K562 (cell line): Measurements from ENCODE around the gene RIN3. TPM values are rescaled to one million over a fixed set of nuclear protein-coding genes. Genes with fewer than 3 reads are reported as not detected.
A peak's percentile ranks its signal among the peaks of the same experiment; 100 is the strongest.

Experiments
- BACH1 ChIP-seq: fragments of 200-800 bp; sonication (Bioruptor generic); IDR thresholded peaks from 2 replicates; pipeline ENCODE4 v1.6.1; 2016; ENCODE audit warnings: missing genetic modification characterization, missing compliant biosample characterization
- DMBX1 ChIP-seq: fragments of 250-450 bp; sonication (Bioruptor Pico); IDR thresholded peaks from 2 replicates; pipeline ENCODE4 v1.8.0; 2022; ENCODE audit warnings: inconsistent platforms, mild to moderate bottlenecking, moderate library complexity, borderline replicate concordance
- GABPA ChIP-seq: fragments of 200-800 bp; sonication (Bioruptor generic); conservative IDR thresholded peaks from 2 replicates; pipeline ENCODE4 v1.6.1; 2016; ENCODE audit warnings: low read depth, missing genetic modification characterization, missing compliant biosample characterization
- TAF7 ChIP-seq: fragments of 450-650 bp; IDR thresholded peaks from 2 replicates; pipeline ENCODE4 v1.6.1; 2016; ENCODE audit warnings: missing genetic modification characterization, missing compliant biosample characterization
- UBTF ChIP-seq, 2 experiments: IDR thresholded peaks; 2 replicates each; pipeline ENCODE4 v1.6.1; 2012; ENCODE audit warnings: improper control_type of control experiment in 2 of 2, low read depth in 2 of 2, low read length in 2 of 2, borderline replicate concordance in 1 of 2
- ZBTB26 ChIP-seq: fragments of 450-650 bp; formaldehyde crosslinking; IDR thresholded peaks from 2 replicates; pipeline ENCODE4 v1.4.0; 2022; ENCODE audit warnings: missing genetic modification characterization
- ZNF445 ChIP-seq: fragments of 250-450 bp; sonication (Bioruptor Pico); IDR thresholded peaks from 2 replicates; pipeline ENCODE4 v1.4.0; 2020; ENCODE audit warnings: low read depth, mild to moderate bottlenecking, moderate library complexity
- ZNF609 ChIP-seq: sonication (generic); formaldehyde crosslinking; IDR thresholded peaks from 2 replicates; pipeline ENCODE4 v1.8.1; 2023; ENCODE audit warnings: missing genetic modification reagents, mild to moderate bottlenecking, borderline replicate concordance
- ZNF644 ChIP-seq: fragments of 200-800 bp; sonication (Bioruptor generic); IDR thresholded peaks from 2 replicates; pipeline ENCODE4 v1.6.1; 2016; ENCODE audit warnings: low read depth, missing genetic modification characterization, missing compliant biosample characterization
- polyA plus RNA-seq, 8 experiments: library from polyadenylated mRNA; depleted of rRNA in 4 of 8; stranded (reverse) in 5 of 8; unstranded in 3 of 8; fragments of >200 nt; fragmentation: Nextera tagmentation in 2 of 8; fragmentation: Illumina TruSeq in 1 of 8; extraction: Ambion mirVana in 2 of 8; extraction: Trizol in 1 of 8; gene quantifications; 2 replicates each; pipeline versions ENCODE4 v1.2.1 to v1.2.3, GENCODE V29; 2011 to 2014; ENCODE audit warnings: inconsistent platforms in 1 of 8, missing spikeins in 1 of 8
- total RNA-seq, 7 experiments: library from RNA; depleted of rRNA in 6 of 7; stranded (reverse); fragments of >200 nt in 6 of 7; fragmentation: Illumina TruSeq in 2 of 7; extraction: Trizol in 2 of 7; gene quantifications; 2 replicates each; pipeline versions ENCODE4 v1.2.1 to v1.2.3, GENCODE V29; 2011 to 2021; ENCODE audit warnings: low replicate concordance in 1 of 7
- TF ChIP-seq, protein P1 (sequence below), 2 experiments: fragments of 200-800 bp in 1 of 2; sonication (Bioruptor generic) in 1 of 2; sonication (generic) in 1 of 2; formaldehyde crosslinking in 1 of 2; IDR thresholded peaks in 1 of 2; conservative IDR thresholded peaks in 1 of 2; 2 replicates each; pipeline versions ENCODE4 v1.5.0 to v1.6.1; 2016 to 2020; ENCODE audit warnings: missing compliant biosample characterization in 1 of 2, missing genetic modification characterization in 1 of 2, missing genetic modification reagents in 1 of 2
- TF ChIP-seq, protein P2 (sequence below), 2 experiments: fragments of 250-450 bp in 1 of 2; fragments of 450-650 bp in 1 of 2; sonication (Bioruptor Pico) in 1 of 2; IDR thresholded peaks; 2 replicates each; pipeline versions ENCODE4 v1.6.1 to v1.8.0; 2016 to 2021; ENCODE audit warnings: mild to moderate bottlenecking in 2 of 2, moderate library complexity in 2 of 2, missing compliant biosample characterization in 1 of 2, missing genetic modification characterization in 1 of 2

The RIN3 gene
- total and polyA plus RNA-seq, 9 of the 15 experiments (the other 6 are each of a cell fraction or from before 2014, with no cell fraction given), result 0.01 to 0.49 (median 0.08) TPM; not detected in 5

DNA sequence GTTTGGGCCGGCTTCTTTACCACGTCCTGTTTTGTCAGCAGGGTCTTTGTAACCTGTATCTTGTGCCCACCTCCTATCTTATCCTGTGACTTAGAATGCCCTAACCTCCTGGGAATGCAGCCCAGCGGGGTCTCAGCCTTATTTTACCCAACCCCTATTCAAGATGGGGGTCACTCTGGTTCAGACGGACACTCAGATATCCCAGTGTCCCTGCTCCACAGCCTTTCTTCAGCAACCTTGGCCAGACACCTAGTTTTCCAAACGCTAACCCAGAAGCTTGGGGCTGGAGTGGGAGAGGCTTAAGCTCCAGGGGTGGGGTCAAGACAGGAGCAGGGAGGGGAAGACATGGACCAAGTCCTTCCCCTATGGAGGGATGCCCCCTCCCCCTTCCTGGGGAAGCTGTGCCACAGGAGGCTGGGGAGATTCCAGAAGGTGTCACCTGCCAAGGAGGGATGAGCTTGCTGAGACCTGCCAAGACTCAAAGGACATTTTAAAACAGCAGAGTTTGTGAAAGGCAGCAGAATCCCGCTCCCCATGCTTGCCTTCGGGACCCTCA, 62.2 kb downstream of the RIN3 start (continued):
- TF ChIP-seq UBTF (IDR thresholded peaks at IDR 0.05; ENCODE audit: borderline replicate concordance in 1 of 2, low read depth in 2 of 2, low read length in 2 of 2) (no peak), ZNF445 (CRISPR knock-in tag) (0 out of 2 replicates have a peak, but pooled peaks have one; percentile 28), GABPA (no peak; the same call in 1 of the 2 replicates), ZNF609 (CRISPR knock-in tag) (no peak), ZNF644 (tag) (peak; percentile 87; the same call in 1 of the 2 replicates), DMBX1 (CRISPR knock-in tag) (peak; percentile 97; the same call in 1 of the 2 replicates), BACH1 (peak; percentile 91), ZBTB26 (CRISPR knock-in tag) (peak; percentile 96; the same call in 1 of the 2 replicates), TAF7 (peak; percentile 60; the same call in 1 of the 2 replicates)
- TF ChIP-seq, protein P1, sequence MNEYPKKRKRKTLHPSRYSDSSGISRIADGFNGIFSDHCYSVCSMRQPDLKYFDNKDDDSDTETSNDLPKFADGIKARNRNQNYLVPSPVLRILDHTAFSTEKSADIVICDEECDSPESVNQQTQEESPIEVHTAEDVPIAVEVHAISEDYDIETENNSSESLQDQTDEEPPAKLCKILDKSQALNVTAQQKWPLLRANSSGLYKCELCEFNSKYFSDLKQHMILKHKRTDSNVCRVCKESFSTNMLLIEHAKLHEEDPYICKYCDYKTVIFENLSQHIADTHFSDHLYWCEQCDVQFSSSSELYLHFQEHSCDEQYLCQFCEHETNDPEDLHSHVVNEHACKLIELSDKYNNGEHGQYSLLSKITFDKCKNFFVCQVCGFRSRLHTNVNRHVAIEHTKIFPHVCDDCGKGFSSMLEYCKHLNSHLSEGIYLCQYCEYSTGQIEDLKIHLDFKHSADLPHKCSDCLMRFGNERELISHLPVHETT (CRISPR knock-in tag; conservative IDR thresholded peaks at IDR 0.05 in 1 of 2, IDR thresholded peaks at IDR 0.05 in 1 of 2), result peak in 1 of 2 experiments; percentile 97; a peak in 2 of 4 replicates
- TF ChIP-seq, protein P2, sequence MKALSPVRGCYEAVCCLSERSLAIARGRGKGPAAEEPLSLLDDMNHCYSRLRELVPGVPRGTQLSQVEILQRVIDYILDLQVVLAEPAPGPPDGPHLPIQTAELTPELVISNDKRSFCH (CRISPR knock-in tag; IDR thresholded peaks at IDR 0.05), result no peak
- TF ChIP-seq, protein P2 (tag; IDR thresholded peaks at IDR 0.05), result peak; percentile 97
